SK-N-SH (cell line): ENCODE data around the gene SOS2. TPM values are rescaled to one million over a fixed set of nuclear protein-coding genes. Genes with fewer than 3 reads are reported as not detected.

ENCODE experiments used
- CTCF ChIA-PET: fragments of 300-600, 350-600 bp; formaldehyde crosslinking; extraction: SDS; loops from one replicate; lab custom pipeline; 2021; lab: Yijun Ruan, JAX
- POLR2A ChIA-PET: fragments of 350-600 bp; sonication (Branson Sonifier 250); formaldehyde crosslinking; extraction: SDS; loops from one replicate; lab custom pipeline; 2020; ENCODE audit warnings: antibody characterized with exemption, inconsistent platforms; lab: Yijun Ruan, JAX
- DNase-seq: peaks from one replicate; pipeline ENCODE4 v3.0.0; 2012
- H2AFZ ChIP-seq: fragments of 200-600 bp; sonication (generic); 2 replicates; pipeline ENCODE4 v1.8.1; 2016; ENCODE audit warnings: antibody characterized with exemption, mild to moderate bottlenecking, low read depth
- H3F3A ChIP-seq: fragments of 200-600 bp; sonication (generic); replicated peaks from 2 replicates; pipeline ENCODE3; 2016; ENCODE audit warnings: antibody characterized with exemption, mild to moderate bottlenecking; ENCODE audit not compliant: insufficient read depth
- H3K27ac ChIP-seq, 2 experiments: fragments of 200-500 bp in 1 of 2; fragments of 200-600 bp in 1 of 2; sonication (Bioruptor generic) in 1 of 2; sonication (generic), shearing (Covaris generic) in 1 of 2; 2 replicates each; pipeline versions ENCODE4 v1.5.1 to v1.6.1; 2014 to 2016; ENCODE audit warnings: low read depth in 2 of 2, inconsistent platforms in 1 of 2, low read length in 1 of 2, mild to moderate bottlenecking in 1 of 2, mixed read lengths in 1 of 2
- H3K27me3 ChIP-seq: fragments of 200-600 bp; sonication (generic), shearing (Covaris generic); 2 replicates; pipeline ENCODE4 v1.6.1; 2016; ENCODE audit warnings: mixed run types; ENCODE audit not compliant: insufficient read depth
- H3K36me3 ChIP-seq, 2 experiments: fragments of 200-500 bp in 1 of 2; fragments of 200-600 bp in 1 of 2; sonication (Bioruptor generic) in 1 of 2; sonication (generic) in 1 of 2; replicated peaks in 1 of 2; 2 replicates each; pipeline versions ENCODE3 to v1.5.1; 2014 to 2016; ENCODE audit warnings: low read length in 1 of 2, mild to moderate bottlenecking in 1 of 2; ENCODE audit not compliant: insufficient read depth in 2 of 2, control insufficient read depth in 1 of 2
- H3K4me1 ChIP-seq, 2 experiments: fragments of 200-500 bp in 1 of 2; fragments of 200-600 bp in 1 of 2; sonication (Bioruptor generic) in 1 of 2; sonication (generic), shearing (Covaris generic) in 1 of 2; 2 replicates each; pipeline versions ENCODE4 v1.5.1 to v1.6.1; 2014 to 2016; ENCODE audit warnings: low read depth in 1 of 2, low read length in 1 of 2, mixed run types in 1 of 2; ENCODE audit not compliant: insufficient read depth in 2 of 2, control insufficient read depth in 1 of 2
- H3K4me2 ChIP-seq: fragments of 200-600 bp; sonication (generic), shearing (Covaris generic); 2 replicates; pipeline ENCODE4 v1.6.1; 2017; ENCODE audit warnings: mixed run types
- H3K4me3 ChIP-seq, 2 experiments: fragments of 200-500 bp in 1 of 2; fragments of 200-600 bp in 1 of 2; sonication (Bioruptor generic) in 1 of 2; sonication (generic), shearing (Covaris generic) in 1 of 2; 2 replicates each; pipeline versions ENCODE4 v1.5.1 to v1.8.1; 2014 to 2016; ENCODE audit warnings: low read depth in 2 of 2, inconsistent platforms in 1 of 2, low read length in 1 of 2, mild to moderate bottlenecking in 1 of 2, mixed read lengths in 1 of 2, moderate library complexity in 1 of 2
- H3K79me2 ChIP-seq: fragments of 200-600 bp; sonication (generic); 2 replicates; pipeline ENCODE4 v1.8.1; 2017; ENCODE audit warnings: mild to moderate bottlenecking; ENCODE audit not compliant: insufficient read depth
- H3K9ac ChIP-seq: fragments of 200-600 bp; sonication (generic); 2 replicates; pipeline ENCODE4 v1.6.1; 2017; ENCODE audit warnings: mixed run types
- H3K9me2 ChIP-seq: fragments of 200-600 bp; sonication (generic); 2 replicates; pipeline ENCODE4 v1.6.1; 2017; ENCODE audit warnings: mixed run types
- H3K9me3 ChIP-seq: fragments of 200-600 bp; sonication (generic); 2 replicates; pipeline ENCODE4 v1.6.1; 2017; ENCODE audit warnings: mixed run types, mild to moderate bottlenecking, moderate library complexity
- H4K20me1 ChIP-seq: fragments of 200-600 bp; sonication (generic); 2 replicates; pipeline ENCODE4 v1.6.1; 2017; ENCODE audit warnings: mild to moderate bottlenecking, mixed run types; ENCODE audit not compliant: insufficient read depth
- EP300 ChIP-seq, 2 experiments: IDR thresholded peaks; 2 replicates each; pipeline versions ENCODE4 v1.4.0 to v1.6.1; 2012; ENCODE audit warnings: borderline replicate concordance in 1 of 2, low read depth in 1 of 2, low read length in 1 of 2
- FOSL2 ChIP-seq: IDR thresholded peaks from 2 replicates; pipeline ENCODE4 v1.4.0; 2012; ENCODE audit warnings: low read depth, mild to moderate bottlenecking, moderate library complexity, borderline replicate concordance
- FOXJ3 ChIP-seq: sonication (generic); formaldehyde crosslinking; IDR thresholded peaks from 2 replicates; pipeline ENCODE4 v1.5.1; 2020; ENCODE audit warnings: mild to moderate bottlenecking, missing genetic modification reagents
- FOXM1 ChIP-seq: IDR thresholded peaks from 2 replicates; pipeline ENCODE4 v1.4.0; 2012; ENCODE audit warnings: low read depth, mild to moderate bottlenecking
- GABPA ChIP-seq: IDR thresholded peaks from 2 replicates; pipeline ENCODE4 v1.4.0; 2012; ENCODE audit warnings: low read depth, mild to moderate bottlenecking
- JUND ChIP-seq: IDR thresholded peaks from 2 replicates; pipeline ENCODE4 v1.4.0; 2012
- MEF2A ChIP-seq: IDR thresholded peaks from 2 replicates; pipeline ENCODE4 v1.4.0; 2012; ENCODE audit warnings: low read depth, borderline replicate concordance
- MXI1 ChIP-seq: IDR thresholded peaks from 2 replicates; pipeline ENCODE4 v1.6.1; 2012; ENCODE audit warnings: mild to moderate bottlenecking, low read depth, low read length, improper control_type of control experiment
- NFIC ChIP-seq: IDR thresholded peaks from 2 replicates; pipeline ENCODE4 v1.4.0; 2012; ENCODE audit warnings: borderline replicate concordance
- NRF1 ChIP-seq: IDR thresholded peaks from 2 replicates; pipeline ENCODE4 v1.6.1; 2012; ENCODE audit warnings: low read depth, mild to moderate bottlenecking, low read length
- RFX5 ChIP-seq: IDR thresholded peaks from 2 replicates; pipeline ENCODE4 v1.6.1; 2012; ENCODE audit warnings: mild to moderate bottlenecking, improper control_type of control experiment, low read length
- RXRA ChIP-seq: IDR thresholded peaks from 2 replicates; pipeline ENCODE4 v1.4.0; 2012; ENCODE audit warnings: low read depth, mild to moderate bottlenecking, borderline replicate concordance
- SMC3 ChIP-seq: IDR thresholded peaks from 2 replicates; pipeline ENCODE4 v1.6.1; 2012; ENCODE audit warnings: low read depth, low read length, improper control_type of control experiment
- TAF1 ChIP-seq: IDR thresholded peaks from 2 replicates; pipeline ENCODE4 v1.6.1; 2012; ENCODE audit warnings: low read depth, mild to moderate bottlenecking, low read length, moderate library complexity, borderline replicate concordance
- YY1 ChIP-seq: IDR thresholded peaks from 2 replicates; pipeline ENCODE4 v1.4.0; 2012; ENCODE audit warnings: low read depth, mild to moderate bottlenecking
- WGBS: methylation state at CpG from one replicate; pipeline ENCODE4 v1.1.6; 2017; ENCODE audit warnings: low lambda C conversion rate; 5-methylcytosine and 5-hydroxymethylcytosine counted together
- polyA plus RNA-seq, 3 experiments: library from polyadenylated mRNA; depleted of rRNA; stranded (reverse); fragments of >200 nt; gene quantifications; 2 replicates each; pipeline ENCODE4 v1.2.3, GENCODE V29; 2012
- TF ChIP-seq, protein P1 (sequence below): fragments of 200-600 bp; sonication (generic); IDR thresholded peaks from 2 replicates; pipeline ENCODE4 v1.6.1; 2017; ENCODE audit warnings: antibody characterized with exemption, mild to moderate bottlenecking, moderate library complexity
- TF ChIP-seq, protein P2 (sequence below): fragments of 150-350 bp; IDR thresholded peaks from 2 replicates; pipeline ENCODE4 v1.6.1; 2016; ENCODE audit warnings: mild to moderate bottlenecking, low read depth, low read length
- TF ChIP-seq, protein P3 (sequence below): IDR thresholded peaks from 2 replicates; pipeline ENCODE4 v1.4.0; 2012; ENCODE audit warnings: low read depth, borderline replicate concordance
- TF ChIP-seq, protein P4 (sequence below): IDR thresholded peaks from 2 replicates; pipeline ENCODE4 v1.4.0; 2012; ENCODE audit warnings: low read depth

SOS2 gene
- polyA plus RNA-seq, 1 of the 3 experiments (the other 2 are of a cell fraction) = 6.2 TPM

DNA sequence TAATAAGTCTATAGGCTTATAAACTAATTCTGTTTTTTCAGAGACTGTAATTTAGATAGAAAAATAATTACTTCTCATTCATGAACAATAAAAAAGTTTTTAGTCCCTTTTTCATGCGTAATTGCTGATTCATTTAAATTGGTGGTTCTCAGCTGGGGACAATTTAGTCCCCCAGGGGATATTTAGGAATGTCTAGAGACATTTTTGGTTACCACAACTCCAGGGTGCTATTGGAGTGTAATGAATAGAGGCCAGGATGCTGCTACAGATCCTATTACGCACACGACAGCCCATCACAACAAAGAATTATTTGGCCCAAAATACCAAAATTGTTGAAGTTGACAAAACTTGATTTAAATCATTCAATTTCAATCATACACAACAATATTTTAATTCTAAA, 92.2 kb downstream of the SOS2 start:
- Histone ChIP-seq H3K27me3 (no peaks in the 10 kb centered on the region), H4K20me1 (no peaks in the 10 kb centered on the region), H3K9ac (no peak overlapping the region), H3K27ac (no peak overlapping the region; a peak in 1 of 4 replicates), H3K4me3 (no peak overlapping the region), H3F3A (peaks cover 14% of the 10 kb centered on the region), H3K79me2 (no peaks in the 10 kb centered on the region), H3K9me2 (no peaks in the 10 kb centered on the region), H2AFZ (no peak overlapping the region), H3K36me3 (peaks cover 21 to 54% of the 10 kb centered on the region in 2 experiments), H3K4me1 (no peaks in the 10 kb centered on the region)
- POLR2A ChIA-PET = no interaction called here
- CTCF ChIA-PET = interaction anchor here (0.9 to 1.9 kb wide), 2 partner anchors 13 to 277 kb away, joined by 3 to 6 read pairs; no protein-coding TSS in a partner anchor
- DNase-seq = no peak
- TF ChIP-seq, protein P1, sequence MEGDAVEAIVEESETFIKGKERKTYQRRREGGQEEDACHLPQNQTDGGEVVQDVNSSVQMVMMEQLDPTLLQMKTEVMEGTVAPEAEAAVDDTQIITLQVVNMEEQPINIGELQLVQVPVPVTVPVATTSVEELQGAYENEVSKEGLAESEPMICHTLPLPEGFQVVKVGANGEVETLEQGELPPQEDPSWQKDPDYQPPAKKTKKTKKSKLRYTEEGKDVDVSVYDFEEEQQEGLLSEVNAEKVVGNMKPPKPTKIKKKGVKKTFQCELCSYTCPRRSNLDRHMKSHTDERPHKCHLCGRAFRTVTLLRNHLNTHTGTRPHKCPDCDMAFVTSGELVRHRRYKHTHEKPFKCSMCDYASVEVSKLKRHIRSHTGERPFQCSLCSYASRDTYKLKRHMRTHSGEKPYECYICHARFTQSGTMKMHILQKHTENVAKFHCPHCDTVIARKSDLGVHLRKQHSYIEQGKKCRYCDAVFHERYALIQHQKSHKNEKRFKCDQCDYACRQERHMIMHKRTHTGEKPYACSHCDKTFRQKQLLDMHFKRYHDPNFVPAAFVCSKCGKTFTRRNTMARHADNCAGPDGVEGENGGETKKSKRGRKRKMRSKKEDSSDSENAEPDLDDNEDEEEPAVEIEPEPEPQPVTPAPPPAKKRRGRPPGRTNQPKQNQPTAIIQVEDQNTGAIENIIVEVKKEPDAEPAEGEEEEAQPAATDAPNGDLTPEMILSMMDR = no peak
- no peak for TF ChIP-seq SMC3
- TF ChIP-seq NFIC = no peak
- TF ChIP-seq, protein P2, sequence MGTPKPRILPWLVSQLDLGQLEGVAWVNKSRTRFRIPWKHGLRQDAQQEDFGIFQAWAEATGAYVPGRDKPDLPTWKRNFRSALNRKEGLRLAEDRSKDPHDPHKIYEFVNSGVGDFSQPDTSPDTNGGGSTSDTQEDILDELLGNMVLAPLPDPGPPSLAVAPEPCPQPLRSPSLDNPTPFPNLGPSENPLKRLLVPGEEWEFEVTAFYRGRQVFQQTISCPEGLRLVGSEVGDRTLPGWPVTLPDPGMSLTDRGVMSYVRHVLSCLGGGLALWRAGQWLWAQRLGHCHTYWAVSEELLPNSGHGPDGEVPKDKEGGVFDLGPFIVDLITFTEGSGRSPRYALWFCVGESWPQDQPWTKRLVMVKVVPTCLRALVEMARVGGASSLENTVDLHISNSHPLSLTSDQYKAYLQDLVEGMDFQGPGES = no peak
- TF ChIP-seq, protein P3, sequence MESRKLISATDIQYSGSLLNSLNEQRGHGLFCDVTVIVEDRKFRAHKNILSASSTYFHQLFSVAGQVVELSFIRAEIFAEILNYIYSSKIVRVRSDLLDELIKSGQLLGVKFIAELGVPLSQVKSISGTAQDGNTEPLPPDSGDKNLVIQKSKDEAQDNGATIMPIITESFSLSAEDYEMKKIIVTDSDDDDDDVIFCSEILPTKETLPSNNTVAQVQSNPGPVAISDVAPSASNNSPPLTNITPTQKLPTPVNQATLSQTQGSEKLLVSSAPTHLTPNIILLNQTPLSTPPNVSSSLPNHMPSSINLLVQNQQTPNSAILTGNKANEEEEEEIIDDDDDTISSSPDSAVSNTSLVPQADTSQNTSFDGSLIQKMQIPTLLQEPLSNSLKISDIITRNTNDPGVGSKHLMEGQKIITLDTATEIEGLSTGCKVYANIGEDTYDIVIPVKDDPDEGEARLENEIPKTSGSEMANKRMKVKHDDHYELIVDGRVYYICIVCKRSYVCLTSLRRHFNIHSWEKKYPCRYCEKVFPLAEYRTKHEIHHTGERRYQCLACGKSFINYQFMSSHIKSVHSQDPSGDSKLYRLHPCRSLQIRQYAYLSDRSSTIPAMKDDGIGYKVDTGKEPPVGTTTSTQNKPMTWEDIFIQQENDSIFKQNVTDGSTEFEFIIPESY = no peak
- no peak for TF ChIP-seq FOXM1
- no peak for TF ChIP-seq TAF1
- TF ChIP-seq FOSL2 = no peak
- TF ChIP-seq, all 33 proteins: peak for 0
- Histone ChIP-seq H3K4me2 (no peak overlapping the region), H3K9me3 (no peaks in the 10 kb centered on the region)
- 95% methylated on average over 3 of the region's 3 CpGs for WGBS

DNA sequence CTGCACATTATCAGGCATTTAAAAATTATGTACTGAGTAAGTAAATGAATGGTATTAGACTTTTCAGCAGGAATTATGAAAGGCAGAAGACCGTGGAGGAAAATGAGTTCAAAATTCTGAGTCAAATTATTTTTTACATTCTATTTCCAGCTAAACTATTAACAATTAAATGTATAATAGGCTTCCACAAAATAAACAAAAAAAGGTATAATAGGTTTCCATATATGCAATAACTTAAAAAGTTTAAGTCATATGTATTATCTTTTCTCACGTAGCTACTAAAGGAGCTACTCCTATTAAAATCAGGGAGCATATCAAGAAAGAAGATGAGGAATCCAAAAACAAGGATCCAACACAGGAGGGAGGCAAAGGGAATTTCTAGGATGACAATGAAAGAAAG, 103.6 kb downstream of the SOS2 start:
- CTCF ChIA-PET = interaction anchor here (1.8 kb wide), 1 partner anchor 266 kb away, joined by 6 read pairs; no protein-coding TSS in a partner anchor
- TF ChIP-seq, protein P1 = no peak
- TF ChIP-seq JUND = no peak
- no peak for TF ChIP-seq MEF2A
- TF ChIP-seq RFX5 = no peak
- TF ChIP-seq, protein P4, sequence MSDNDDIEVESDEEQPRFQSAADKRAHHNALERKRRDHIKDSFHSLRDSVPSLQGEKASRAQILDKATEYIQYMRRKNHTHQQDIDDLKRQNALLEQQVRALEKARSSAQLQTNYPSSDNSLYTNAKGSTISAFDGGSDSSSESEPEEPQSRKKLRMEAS = no peak
- no peak for TF ChIP-seq FOXJ3
- TF ChIP-seq EP300 (IDR thresholded peaks at IDR 0.05; ENCODE audit: borderline replicate concordance in 1 of 2, low read depth in 1 of 2, low read length in 1 of 2) = no peak
- no peak for TF ChIP-seq GABPA
- TF ChIP-seq, protein P3 = no peak
- TF ChIP-seq YY1 = no peak
- no peak for TF ChIP-seq RXRA
- TF ChIP-seq NRF1 = no peak
- no peak for TF ChIP-seq MXI1

More for the DNA sequence above, 103.6 kb downstream of the SOS2 start:
- no peak overlapping the region for H3K4me2 ChIP-seq
- H3K36me3 ChIP-seq = peaks cover 56 to 79% of the 10 kb centered on the region in 2 experiments
- DNase-seq = no peak
- peaks cover 4% of the 10 kb centered on the region for H3F3A ChIP-seq
- no peak overlapping the region for H3K9ac ChIP-seq
- no peak overlapping the region for H3K27ac ChIP-seq
- no peak overlapping the region for H3K4me3 ChIP-seq
- no peaks in the 10 kb centered on the region for H3K9me2 ChIP-seq
- H3K79me2 ChIP-seq = no peaks in the 10 kb centered on the region
- H3K9me3 ChIP-seq = no peaks in the 10 kb centered on the region
- H3K27me3 ChIP-seq = no peaks in the 10 kb centered on the region
- no peaks in the 10 kb centered on the region for H3K4me1 ChIP-seq
- WGBS = 96% methylated on average over 2 of the region's 2 CpGs
- POLR2A ChIA-PET = interaction anchor here (0.9 kb wide), 1 partner anchor 11 kb away, joined by 4 read pairs; the partner anchor contains the start of gene VCPKMT
- H4K20me1 ChIP-seq = no peaks in the 10 kb centered on the region
- no peak overlapping the region for H2AFZ ChIP-seq
